Upper lobe of left lung (tissue), 6 donors: ENCODE measurements around the gene SERPINH1. TPM values are rescaled to one million over a fixed set of nuclear protein-coding genes. Genes with fewer than 3 reads are reported as not detected.

Source experiments
- ATAC-seq, 2 donors: fragments of 200-7000 bp; cut with Tn5 transposase; one replicate each; pipeline ENCODE4 v1.9.1; 2022; ENCODE audit warnings: mild to moderate bottlenecking in 2 of 2, moderate library complexity in 2 of 2; ENCODE audit not compliant: low FRiP score in 2 of 2
- DNase-seq, 2 donors: peaks; one replicate each; pipeline ENCODE4 v3.0.0-alpha.2; 2019 to 2020
- H3K27ac ChIP-seq, 4 donors: fragments of 200-600 bp; sonication (generic); one replicate each; pipeline ENCODE4 v1.5.1; 2016 to 2019
- H3K27me3 ChIP-seq, 4 donors: fragments of 200-600 bp; sonication (generic); one replicate each; pipeline ENCODE4 v1.5.1; 2017 to 2019
- H3K36me3 ChIP-seq, 4 donors: fragments of 200-600 bp; sonication (generic); one replicate each; pipeline ENCODE4 v1.5.1; 2016 to 2019
- H3K4me1 ChIP-seq, 4 donors: fragments of 200-600 bp; sonication (generic); one replicate each; pipeline ENCODE4 v1.5.1; 2018 to 2019
- H3K4me3 ChIP-seq, 4 donors: fragments of 200-600 bp; sonication (generic); one replicate each; pipeline ENCODE4 v1.5.1; 2017 to 2019; ENCODE audit warnings: mild to moderate bottlenecking in 2 of 4, moderate library complexity in 1 of 4
- H3K9me3 ChIP-seq, 4 donors: fragments of 200-600 bp; sonication (generic); one replicate each; pipeline ENCODE4 v1.5.1; 2018 to 2019
- EP300 ChIP-seq, 4 donors: sonication (generic); formaldehyde crosslinking; IDR thresholded peaks; one replicate each; pipeline ENCODE4 v1.5.1; 2017; ENCODE audit warnings: antibody characterized with exemption in 4 of 4, control low read depth in 2 of 4
- POLR2A ChIP-seq, 4 donors: fragments of 450-650 bp; IDR thresholded peaks; one replicate each; pipeline ENCODE4 v1.5.1; 2016 to 2017; ENCODE audit warnings: antibody characterized with exemption in 4 of 4, mild to moderate bottlenecking in 2 of 4
- POLR2AphosphoS5 ChIP-seq, 2 donors: sonication (generic); formaldehyde crosslinking; IDR thresholded peaks; one replicate each; pipeline ENCODE4 v1.5.1; 2017; ENCODE audit warnings: antibody characterized with exemption in 2 of 2
- WGBS, 2 donors: methylation state at CpG; one replicate each; pipeline ENCODE4 v1.1.5; 2017 to 2018; 5-methylcytosine and 5-hydroxymethylcytosine counted together
- total RNA-seq, 6 donors: library from RNA; depleted of rRNA in 4 of 6; stranded (reverse); fragments of >200 nt in 4 of 6; gene quantifications; one replicate each; pipeline versions ENCODE4 v1.1.0 to v1.2.1, GENCODE V29; 2016 to 2021
- TF ChIP-seq, protein P1 (sequence below), 6 experiments: fragments of 450-650 bp in 4 of 6; fragments of 200-600 bp in 2 of 6; sonication (generic) in 2 of 6; IDR thresholded peaks; one replicate each; pipeline ENCODE4 v1.5.1; 2016 to 2019; ENCODE audit warnings: antibody characterized with exemption in 6 of 6
- donor health status: DM: no; HTN: no; CAD: no; lungs with moderate emphysema.
- donor health status: DM: no; HTN: yes; CAD: no; lungs with severe emphysema.

The SERPINH1 gene
- total RNA-seq, 6 donors from 2014 or later: 95.9 to 266 (median 145) TPM

DNA sequence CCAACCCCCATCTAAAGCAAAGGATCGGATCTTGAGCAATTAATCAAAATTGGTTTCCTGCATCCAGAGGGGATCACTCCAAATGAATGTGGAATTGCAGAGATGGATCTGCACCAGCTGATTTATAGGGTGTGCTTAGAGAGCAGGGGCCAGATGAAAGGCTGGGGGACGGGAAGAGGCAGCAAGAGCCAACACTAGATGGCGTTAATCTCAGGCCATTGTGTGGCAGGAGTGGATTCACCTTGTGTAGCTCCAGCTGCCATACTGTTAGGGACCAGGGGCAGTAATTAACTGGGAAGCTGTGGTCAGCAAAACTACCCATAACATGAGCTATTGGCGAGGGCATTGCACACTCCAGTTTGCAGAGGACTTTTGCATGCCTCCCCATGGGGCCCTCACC lies 35.6 kb downstream of the SERPINH1 start:
- TF ChIP-seq EP300 (IDR thresholded peaks at IDR 0.05): no peak
- TF ChIP-seq, protein P1, sequence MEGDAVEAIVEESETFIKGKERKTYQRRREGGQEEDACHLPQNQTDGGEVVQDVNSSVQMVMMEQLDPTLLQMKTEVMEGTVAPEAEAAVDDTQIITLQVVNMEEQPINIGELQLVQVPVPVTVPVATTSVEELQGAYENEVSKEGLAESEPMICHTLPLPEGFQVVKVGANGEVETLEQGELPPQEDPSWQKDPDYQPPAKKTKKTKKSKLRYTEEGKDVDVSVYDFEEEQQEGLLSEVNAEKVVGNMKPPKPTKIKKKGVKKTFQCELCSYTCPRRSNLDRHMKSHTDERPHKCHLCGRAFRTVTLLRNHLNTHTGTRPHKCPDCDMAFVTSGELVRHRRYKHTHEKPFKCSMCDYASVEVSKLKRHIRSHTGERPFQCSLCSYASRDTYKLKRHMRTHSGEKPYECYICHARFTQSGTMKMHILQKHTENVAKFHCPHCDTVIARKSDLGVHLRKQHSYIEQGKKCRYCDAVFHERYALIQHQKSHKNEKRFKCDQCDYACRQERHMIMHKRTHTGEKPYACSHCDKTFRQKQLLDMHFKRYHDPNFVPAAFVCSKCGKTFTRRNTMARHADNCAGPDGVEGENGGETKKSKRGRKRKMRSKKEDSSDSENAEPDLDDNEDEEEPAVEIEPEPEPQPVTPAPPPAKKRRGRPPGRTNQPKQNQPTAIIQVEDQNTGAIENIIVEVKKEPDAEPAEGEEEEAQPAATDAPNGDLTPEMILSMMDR (IDR thresholded peaks at IDR 0.05): peak in 2 of 6 experiments; percentile 24 to 26
- Histone ChIP-seq H3K9me3 (no peaks in the 10 kb centered on the region), H3K4me3 (no peak overlapping the region), H3K36me3 (no peaks in the 10 kb centered on the region), H3K27ac (no peak overlapping the region), H3K4me1 (peaks cover 0 to 3% (median 0%) of the 10 kb centered on the region in 4 donors), H3K27me3 (no peaks in the 10 kb centered on the region)
- ATAC-seq (no peak), DNase-seq (no peak)
- 74 to 75% methylated on average over 4 of the region's 4 CpGs for WGBS, 2 donors

DNA sequence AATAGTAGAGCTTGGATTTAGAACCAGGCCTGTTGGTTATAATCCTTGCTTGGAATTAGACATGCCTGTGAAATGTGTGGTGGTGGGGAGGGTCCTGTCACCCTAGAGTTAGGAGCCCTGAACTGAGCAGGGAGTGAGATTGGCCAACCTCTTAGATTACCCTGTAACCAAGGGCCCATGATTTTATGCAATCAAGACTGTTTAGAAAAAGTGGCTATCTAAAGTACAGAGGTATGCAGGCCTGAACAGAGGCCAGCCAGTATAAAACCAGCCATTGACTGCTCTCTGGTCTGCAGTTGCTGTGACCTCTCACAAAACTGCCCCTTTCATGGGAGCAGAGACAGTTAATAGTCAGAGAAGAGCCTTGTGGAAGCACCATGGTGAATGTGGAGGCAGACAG lies 36.2 kb downstream of the SERPINH1 start:
- H3K9me3 ChIP-seq: no peaks in the 10 kb centered on the region
- TF ChIP-seq POLR2AphosphoS5 (IDR thresholded peaks at IDR 0.05) (no peak), EP300 (IDR thresholded peaks at IDR 0.05) (no peak), POLR2A (IDR thresholded peaks at IDR 0.05) (no peak)
- TF ChIP-seq, protein P1 (IDR thresholded peaks at IDR 0.05): no peak
- ATAC-seq (no peak), DNase-seq (no peak)
- no peak overlapping the region for H3K4me3 ChIP-seq
- no peak overlapping the region for H3K27ac ChIP-seq
- no peaks in the 10 kb centered on the region for H3K27me3 ChIP-seq
- H3K36me3 ChIP-seq: no peaks in the 10 kb centered on the region
- H3K4me1 ChIP-seq: peaks cover 0 to 6% (median 3%) of the 10 kb centered on the region in 4 donors

DNA sequence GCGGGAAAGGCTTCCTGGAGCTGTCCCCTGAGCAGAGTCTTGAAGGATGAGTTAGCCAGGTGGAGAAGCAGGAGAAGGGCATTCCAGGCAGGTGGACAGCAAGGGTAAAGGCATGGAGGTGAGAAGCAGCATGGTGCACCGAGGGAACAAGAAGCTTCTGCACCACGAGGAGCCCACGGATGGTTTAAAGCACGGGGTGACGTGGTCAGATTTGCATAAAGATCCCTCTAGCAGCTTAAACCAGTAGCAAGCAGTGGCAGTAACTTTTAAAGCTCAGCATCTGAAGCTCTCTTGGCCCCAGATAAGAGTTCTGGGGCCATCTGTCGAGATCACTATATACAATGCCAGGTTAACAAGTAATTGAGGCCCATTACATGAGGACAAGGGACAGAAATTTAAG lies 36.8 kb downstream of the SERPINH1 start:
- ATAC-seq: no peak
- TF ChIP-seq POLR2A (IDR thresholded peaks at IDR 0.05): no peak
- TF ChIP-seq, protein P1 (IDR thresholded peaks at IDR 0.05): no peak
- TF ChIP-seq EP300 (IDR thresholded peaks at IDR 0.05): no peak
- no peak for TF ChIP-seq POLR2AphosphoS5 (IDR thresholded peaks at IDR 0.05)
- Histone ChIP-seq H3K4me1 (peaks cover 2 to 10% (median 9%) of the 10 kb centered on the region in 4 donors), H3K4me3 (no peak overlapping the region), H3K27ac (no peak overlapping the region), H3K9me3 (no peaks in the 10 kb centered on the region), H3K27me3 (no peaks in the 10 kb centered on the region), H3K36me3 (no peaks in the 10 kb centered on the region)
- no peak for DNase-seq
- whole genome bisulfite sequencing, 2 donors: 92 to 94% methylated on average over 7 of the region's 7 CpGs

DNA sequence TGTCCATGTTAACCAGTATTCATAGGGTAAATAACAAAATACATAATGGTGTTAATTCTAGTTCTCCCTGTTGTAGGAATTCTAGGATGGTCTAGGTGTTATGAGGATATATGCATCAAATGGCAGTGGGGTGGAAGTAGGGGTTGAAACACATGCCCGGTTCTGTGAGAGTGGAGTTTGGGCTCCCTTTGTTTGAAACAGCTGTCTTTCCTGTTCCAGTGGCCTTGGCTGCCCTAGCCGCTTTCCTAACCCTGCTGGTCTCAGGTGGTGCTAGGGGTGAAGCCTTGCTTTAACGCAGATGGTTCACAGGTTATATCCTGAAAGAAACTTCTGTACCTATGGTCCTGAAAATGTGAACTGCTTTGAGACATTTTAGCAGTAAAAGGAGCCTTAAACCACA lies 38.3 kb downstream of the SERPINH1 start:
- no peak overlapping the region for H3K4me3 ChIP-seq
- H3K27me3 ChIP-seq: no peaks in the 10 kb centered on the region
- TF ChIP-seq POLR2A (IDR thresholded peaks at IDR 0.05) (no peak), EP300 (IDR thresholded peaks at IDR 0.05) (no peak), POLR2AphosphoS5 (IDR thresholded peaks at IDR 0.05) (no peak)
- TF ChIP-seq, protein P1 (IDR thresholded peaks at IDR 0.05): no peak
- no peak for ATAC-seq
- WGBS, 2 donors: 80 to 94% methylated on average over 3 of the region's 3 CpGs
- H3K27ac ChIP-seq: no peak overlapping the region
- H3K36me3 ChIP-seq: no peaks in the 10 kb centered on the region
- no peak for DNase-seq
- no peaks in the 10 kb centered on the region for H3K9me3 ChIP-seq
- peaks cover 2 to 15% (median 12%) of the 10 kb centered on the region in 4 donors for H3K4me1 ChIP-seq

DNA sequence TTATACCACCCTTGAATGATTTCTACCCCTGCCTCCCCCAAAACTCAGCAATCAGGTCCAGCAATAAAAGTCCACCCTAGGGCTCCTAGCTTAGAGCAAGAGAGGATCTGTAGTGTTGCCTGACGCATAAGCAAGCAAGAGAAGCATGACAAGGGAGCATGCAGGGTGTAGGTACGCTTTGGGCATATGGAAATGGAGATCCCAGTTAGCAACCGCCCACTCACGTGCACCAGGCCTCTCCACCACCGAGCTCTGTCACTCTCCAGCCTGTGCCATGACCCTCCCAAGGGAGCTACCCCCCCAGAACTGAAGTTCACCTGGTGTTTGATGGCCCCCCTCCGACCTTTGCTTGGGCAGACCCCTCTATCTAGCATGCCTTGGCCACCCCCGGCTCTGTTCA lies 39.4 kb downstream of the SERPINH1 start:
- DNase-seq (no peak), ATAC-seq (no peak)
- no peaks in the 10 kb centered on the region for H3K36me3 ChIP-seq
- no peaks in the 10 kb centered on the region for H3K9me3 ChIP-seq
- no peak overlapping the region for H3K4me3 ChIP-seq
- H3K4me1 ChIP-seq: peaks cover 2 to 15% (median 12%) of the 10 kb centered on the region in 4 donors
- TF ChIP-seq POLR2AphosphoS5 (IDR thresholded peaks at IDR 0.05) (no peak), EP300 (IDR thresholded peaks at IDR 0.05) (no peak), POLR2A (IDR thresholded peaks at IDR 0.05) (no peak)
- TF ChIP-seq, protein P1 (IDR thresholded peaks at IDR 0.05): no peak
- WGBS, 2 donors: 90% methylated on average over 7 of the region's 7 CpGs
- H3K27ac ChIP-seq: no peak overlapping the region
- no peaks in the 10 kb centered on the region for H3K27me3 ChIP-seq
